Endothelial cell of umbilical vein (primary cell): ENCODE data around the gene ATF5. TPM values are rescaled to one million over a fixed set of nuclear protein-coding genes. Genes with fewer than 3 reads are reported as not detected.

Source experiments
- BruUV-seq: library from RNA; stranded (reverse); fragments of 400-500 nt; replicated peaks from 2 replicates; lab custom pipeline; 2021; lab: Mats Ljungman, UMichigan
- CTCF ChIA-PET: fragments of 300-600, 350-600 bp; sonication (Branson Sonifier 250); formaldehyde crosslinking; loops from one replicate; lab custom pipeline; 2021; ENCODE audit warnings: antibody characterized with exemption, inconsistent platforms; lab: Charles Lee
- POLR2A ChIA-PET: fragments of 300-600, 350-600 bp; sonication (Branson Sonifier 250); formaldehyde crosslinking; loops from one replicate; lab custom pipeline; 2021; ENCODE audit warnings: antibody characterized with exemption, inconsistent platforms; lab: Charles Lee
- DNase-seq: peaks from one replicate; pipeline ENCODE4 v3.0.0-alpha.2; 2011; ENCODE audit warnings: low read depth, low spot score
- FAIRE-seq: peaks from 2 replicates; lab custom pipeline; 2011; peaks lifted over from hg19 to GRCh38; lab: Jason Lieb, UNC
- H2AFZ ChIP-seq: 2 replicates; pipeline ENCODE4 v1.6.0; 2012; ENCODE audit warnings: low read depth, low read length, control low read depth, inconsistent platforms
- H3K27ac ChIP-seq: 2 replicates; pipeline ENCODE4 v1.5.1; 2011; ENCODE audit warnings: low read depth, mild to moderate bottlenecking, control low read depth, low read length, moderate library complexity; ENCODE audit not compliant: insufficient read depth
- H3K27me3 ChIP-seq, 2 experiments: 2 replicates each; pipeline versions ENCODE4 v1.6.0 to v1.6.1; 2011; ENCODE audit warnings: low read length in 2 of 2, mixed read lengths in 1 of 2; ENCODE audit not compliant: control insufficient read depth in 2 of 2, insufficient read depth in 2 of 2
- H3K36me3 ChIP-seq, 2 experiments: 2 replicates in 1 of 2; 3 replicates in 1 of 2; pipeline ENCODE4 v1.5.1; 2011; ENCODE audit warnings: low read length in 2 of 2, mild to moderate bottlenecking in 1 of 2, moderate library complexity in 1 of 2; ENCODE audit not compliant: control insufficient read depth in 2 of 2, insufficient read depth in 2 of 2; ENCODE audit errors: extremely low read depth in 1 of 2
- H3K4me1 ChIP-seq: 3 replicates; pipeline ENCODE4 v1.5.1; 2011; ENCODE audit warnings: mild to moderate bottlenecking, low read length; ENCODE audit not compliant: control insufficient read depth, insufficient read depth; ENCODE audit errors: extremely low read depth
- H3K4me2 ChIP-seq: 2 replicates; pipeline ENCODE4 v1.6.1; 2011; ENCODE audit warnings: low read length, control low read depth, mixed read lengths; ENCODE audit not compliant: insufficient read depth
- H3K4me3 ChIP-seq, 3 experiments: fragments of 200-600 bp in 1 of 3; sonication (generic), shearing (Covaris generic) in 1 of 3; replicated peaks in 1 of 3; 2 replicates each; pipeline ENCODE4 v1.5.1; 2011 to 2016; ENCODE audit warnings: control low read depth in 3 of 3, low read length in 3 of 3, mild to moderate bottlenecking in 2 of 3, inconsistent platforms in 1 of 3, low read depth in 1 of 3, moderate library complexity in 1 of 3; ENCODE audit not compliant: insufficient read depth in 1 of 3
- H3K79me2 ChIP-seq: 2 replicates; pipeline ENCODE4 v1.6.0; 2012; ENCODE audit warnings: low read length, inconsistent platforms; ENCODE audit not compliant: control insufficient read depth, insufficient read depth
- H3K9ac ChIP-seq: replicated peaks from 2 replicates; pipeline ENCODE3; 2011; ENCODE audit warnings: low read length, control low read depth; ENCODE audit not compliant: insufficient read depth; ENCODE audit errors: extremely low read depth
- H3K9me1 ChIP-seq: replicated peaks from 3 replicates; pipeline ENCODE4 v1.6.0; 2011; ENCODE audit warnings: mild to moderate bottlenecking, low read length; ENCODE audit not compliant: control insufficient read depth, insufficient read depth; ENCODE audit errors: extremely low read depth
- H3K9me3 ChIP-seq: replicated peaks from 2 replicates; pipeline ENCODE4 v1.5.1; 2012; ENCODE audit warnings: low read length, inconsistent platforms; ENCODE audit not compliant: control insufficient read depth, insufficient read depth
- H4K20me1 ChIP-seq: replicated peaks from 2 replicates; pipeline ENCODE3; 2011; ENCODE audit warnings: mild to moderate bottlenecking, low read length; ENCODE audit not compliant: control insufficient read depth, insufficient read depth; ENCODE audit errors: extremely low read depth
- CTCF ChIP-seq, 2 donors: IDR thresholded peaks; 1 replicate in 1 of 2; 2 replicates in 1 of 2; pipeline ENCODE4 v1.5.1; 2011; ENCODE audit warnings: low read length in 2 of 2, mild to moderate bottlenecking in 2 of 2, moderate library complexity in 2 of 2, control low read depth in 1 of 2, inconsistent platforms in 1 of 2, low read depth in 1 of 2; ENCODE audit not compliant: insufficient read depth in 1 of 2; ENCODE audit errors: extremely low read depth in 1 of 2
- EZH2 ChIP-seq: IDR thresholded peaks from 2 replicates; pipeline ENCODE4 v1.6.1; 2012; ENCODE audit warnings: borderline replicate concordance, low read depth, mild to moderate bottlenecking, moderate library complexity, low read length, inconsistent platforms; ENCODE audit not compliant: severe bottlenecking
- FOS ChIP-seq: IDR thresholded peaks from 2 replicates; pipeline ENCODE4 v1.6.1; 2011; ENCODE audit warnings: mild to moderate bottlenecking, low read length, moderate library complexity, borderline replicate concordance; ENCODE audit not compliant: insufficient read depth
- GATA2 ChIP-seq: IDR thresholded peaks from 2 replicates; pipeline ENCODE4 v1.7.0; 2011; ENCODE audit warnings: low read depth, mild to moderate bottlenecking, moderate library complexity, mixed read lengths, low read length; ENCODE audit not compliant: insufficient read length, insufficient read depth
- JUN ChIP-seq: IDR thresholded peaks from 2 replicates; pipeline ENCODE4 v1.6.1; 2011; ENCODE audit warnings: borderline replicate concordance, low read depth; ENCODE audit not compliant: insufficient read length, insufficient read depth
- MAX ChIP-seq: IDR thresholded peaks from 2 replicates; pipeline ENCODE4 v1.6.1; 2011; ENCODE audit not compliant: insufficient read depth, insufficient read length
- MYC ChIP-seq: IDR thresholded peaks from one replicate; pipeline ENCODE4 v1.6.1; 2011; ENCODE audit warnings: mild to moderate bottlenecking, low read depth, low read length
- POLR2A ChIP-seq: IDR thresholded peaks from 2 replicates; pipeline ENCODE4 v1.6.1; 2012; ENCODE audit warnings: low read depth, mild to moderate bottlenecking, control low read depth, low read length
- POLR2AphosphoS5 ChIP-seq: IDR thresholded peaks from 2 replicates; pipeline ENCODE4 v1.6.1; 2012; ENCODE audit warnings: low read depth, mild to moderate bottlenecking, control low read depth, low read length, moderate library complexity; ENCODE audit not compliant: insufficient read depth
- dilution Hi-C: fragments of 300-500 bp; cut with MboI; formaldehyde crosslinking; loops from one replicate; pipeline ENCODE4 v1.15.0; 2019; ENCODE audit warnings: low sequenced_read_pairs; ENCODE audit not compliant: extremely low pct_ligation_motif_present
- intact Hi-C: fragments of 100-400 bp; cut with micrococcal nuclease; formaldehyde crosslinking; loops from one replicate; pipeline ENCODE4 v1.10.0; 2022
- polyA plus RNA-seq, 4 experiments: library from polyadenylated mRNA; depleted of rRNA in 3 of 4; stranded (reverse) in 3 of 4; unstranded in 1 of 4; fragments of >200 nt; gene quantifications; 2 replicates each; pipeline versions ENCODE4 v1.2.1 to v1.2.3, GENCODE V29; 2011 to 2012; ENCODE audit warnings: missing spikeins in 1 of 4
- total RNA-seq: library from RNA; stranded (reverse); gene quantifications from 2 replicates; pipeline ENCODE4 v1.2.3, GENCODE V29; 2021

Gene ATF5
- total and polyA plus RNA-seq, 2 donors (not counting 3 experiments of a cell fraction or from before 2014, with no cell fraction given) = 23.2 to 46.0 TPM

- ChIA-PET CTCF (interaction anchor here (0.9 to 1.7 kb wide), 4 partner anchors 23 to 40 kb away, joined by 3 to 7 read pairs (median 3); no protein-coding TSS in a partner anchor), POLR2A (no interaction called here)
- Histone ChIP-seq H3K27ac (no peak overlapping the region), H3K4me2 (no peak overlapping the region), H3K4me1 (no peaks in the 10 kb centered on the region), H3K9me1 (no peaks in the 10 kb centered on the region), H3K79me2 (no peaks in the 10 kb centered on the region), H3K9me3 (no peaks in the 10 kb centered on the region), H3K27me3 (no peaks in the 10 kb centered on the region), H2AFZ (no peak overlapping the region), H4K20me1 (no peaks in the 10 kb centered on the region), H3K9ac (no peak overlapping the region), H3K4me3 (no peak overlapping the region), H3K36me3 (no peaks in the 10 kb centered on the region)
- dilution Hi-C loops = no loop called here
- FAIRE-seq = no peak
- DNase-seq = no peak
- BruUV-seq = no TSS peak
- intact Hi-C loops = no loop called here
- TF ChIP-seq MAX (no peak), POLR2AphosphoS5 (no peak), FOS (no peak), MYC (no peak), POLR2A (no peak), GATA2 (no peak), JUN (no peak), CTCF (IDR thresholded peaks at IDR 0.05; ENCODE audit: extremely low read depth in 1 of 2, insufficient read depth in 1 of 2, low read depth in 1 of 2, low read length in 2 of 2) (no peak), EZH2 (no peak)
Measured at GRCh38 chr19:49977881-49978280, 48.9 kb downstream of the ATF5 start.
